B cell (primary cell): ENCODE measurements around the gene ZNF484. TPM values are rescaled to one million over a fixed set of nuclear protein-coding genes. Genes with fewer than 3 reads are reported as not detected.

ENCODE experiments used
- ATAC-seq: fragments of 200-7000 bp; cut with Tn5 transposase; one replicate; pipeline ENCODE4 v1.10.0; 2021; ENCODE audit warnings: low read depth, mild to moderate bottlenecking, moderate number of reproducible peaks, moderate library complexity
- CTCF ChIA-PET: fragments of 350-600 bp; sonication (Branson Sonifier 250); formaldehyde crosslinking; loops from one replicate; lab custom pipeline; 2021; ENCODE audit warnings: antibody characterized with exemption, inconsistent platforms; lab: Charles Lee
- POLR2A ChIA-PET: fragments of 350-600 bp; sonication (Branson Sonifier 250); formaldehyde crosslinking; loops from one replicate; lab custom pipeline; 2021; ENCODE audit warnings: antibody characterized with exemption; lab: Charles Lee
- DNase-seq: peaks from one replicate; pipeline ENCODE4 v3.0.0; 2013
- H2AFZ ChIP-seq: 2 replicates; pipeline ENCODE4 v1.6.1; 2012; ENCODE audit warnings: mild to moderate bottlenecking, low read depth, low read length; ENCODE audit not compliant: insufficient read depth, poor library complexity, severe bottlenecking
- H3K27ac ChIP-seq, 2 donors: 1 replicate in 1 of 2; 2 replicates in 1 of 2; pipeline ENCODE4 v1.5.1; 2012 to 2013; ENCODE audit warnings: low read length in 2 of 2, mild to moderate bottlenecking in 2 of 2, moderate library complexity in 1 of 2
- H3K27me3 ChIP-seq, 4 experiments: fragments of 200-600 bp in 1 of 4; sonication (generic) in 1 of 4; replicated peaks in 1 of 4; 1 replicate in 2 of 4; 2 replicates in 2 of 4; pipeline versions ENCODE4 v1.6.1 to v1.7.0; 2013 to 2016; ENCODE audit warnings: low read length in 3 of 4, mild to moderate bottlenecking in 2 of 4, mixed read lengths in 1 of 4, moderate library complexity in 1 of 4; ENCODE audit not compliant: insufficient read depth in 4 of 4, control insufficient read depth in 3 of 4; ENCODE audit errors: control extremely low read depth in 1 of 4
- H3K36me3 ChIP-seq, 2 experiments: replicated peaks in 1 of 2; 1 replicate in 1 of 2; 2 replicates in 1 of 2; pipeline versions ENCODE4 v1.6.1 to v1.7.1; 2013; ENCODE audit warnings: low read length in 1 of 2; ENCODE audit not compliant: insufficient read depth in 2 of 2, control insufficient read depth in 1 of 2; ENCODE audit errors: control extremely low read depth in 1 of 2, extremely low read depth in 1 of 2
- H3K4me1 ChIP-seq, 2 donors: fragments of 200-600 bp in 1 of 2; sonication (generic) in 1 of 2; 1 replicate in 1 of 2; 2 replicates in 1 of 2; pipeline versions ENCODE4 v1.5.1 to v1.6.1; 2013 to 2017; ENCODE audit warnings: low read length in 2 of 2; ENCODE audit not compliant: control insufficient read depth in 2 of 2, insufficient read depth in 2 of 2
- H3K4me2 ChIP-seq: replicated peaks from 2 replicates; pipeline ENCODE3; 2012; ENCODE audit warnings: mild to moderate bottlenecking, low read depth, low read length; ENCODE audit not compliant: poor library complexity, severe bottlenecking
- H3K4me3 ChIP-seq, 5 experiments: fragments of 200-600 bp in 1 of 5; sonication (generic) in 1 of 5; 1 replicate in 3 of 5; 2 replicates in 2 of 5; pipeline versions ENCODE4 v1.5.1 to v1.7.0; 2011 to 2016; ENCODE audit warnings: low read length in 4 of 5, mild to moderate bottlenecking in 4 of 5, low read depth in 2 of 5, control low read depth in 1 of 5, moderate library complexity in 1 of 5; ENCODE audit not compliant: insufficient read depth in 1 of 5; ENCODE audit errors: control extremely low read depth in 1 of 5, extremely low read depth in 1 of 5
- H3K79me2 ChIP-seq: fragments of 200-600 bp; sonication (generic); one replicate; pipeline ENCODE4 v1.6.0; 2016; ENCODE audit warnings: low read length; ENCODE audit not compliant: control insufficient read depth, insufficient read depth
- H3K9ac ChIP-seq: fragments of 200-600 bp; sonication (generic); 2 replicates; pipeline ENCODE4 v1.6.1; 2017; ENCODE audit warnings: mild to moderate bottlenecking, low read length, moderate library complexity
- H3K9me3 ChIP-seq, 3 donors: one replicate each; pipeline versions ENCODE4 v1.6.1 to v1.7.1; 2013; ENCODE audit warnings: low read length in 2 of 3; ENCODE audit not compliant: control insufficient read depth in 2 of 3, insufficient read depth in 1 of 3; ENCODE audit errors: control extremely low read depth in 1 of 3
- H4K20me1 ChIP-seq: 2 replicates; pipeline ENCODE4 v1.6.0; 2012; ENCODE audit warnings: mild to moderate bottlenecking, low read length; ENCODE audit not compliant: insufficient read depth, control insufficient read depth, poor library complexity, severe bottlenecking
- H3K27ac Mint-ChIP-seq: one replicate; pipeline ENCODE4 v1.8.0; 2021; ENCODE audit warnings: mixed read lengths
- H3K27me3 Mint-ChIP-seq: one replicate; pipeline ENCODE4 v1.8.0; 2021; ENCODE audit warnings: mixed read lengths
- H3K4me1 Mint-ChIP-seq: one replicate; pipeline ENCODE4 v1.8.0; 2021; ENCODE audit warnings: mixed read lengths
- H3K4me3 Mint-ChIP-seq: one replicate; pipeline ENCODE4 v1.8.0; 2021; ENCODE audit warnings: mixed read lengths
- H3K9me3 Mint-ChIP-seq: one replicate; pipeline ENCODE4 v1.8.0; 2022; ENCODE audit warnings: mixed read lengths; ENCODE audit not compliant: insufficient read depth
- EZH2 ChIP-seq: IDR thresholded peaks from 2 replicates; pipeline ENCODE4 v1.6.1; 2012; ENCODE audit warnings: borderline replicate concordance, low read depth, mild to moderate bottlenecking, moderate library complexity, low read length; ENCODE audit not compliant: insufficient read depth, poor library complexity, severe bottlenecking
- WGBS: methylation state at CpG from one replicate; pipeline ENCODE4 v1.1.5; 2013; ENCODE audit warnings: missing lambda C conversion rate; ENCODE audit not compliant: insufficient coverage; 5-methylcytosine and 5-hydroxymethylcytosine counted together
- intact Hi-C: fragments of 100-400 bp; cut with micrococcal nuclease; formaldehyde crosslinking; loops from one replicate; pipeline ENCODE4 v1.10.0; 2022
- polyA plus RNA-seq: library from polyadenylated mRNA; depleted of rRNA; stranded (reverse); fragments of >200 nt; gene quantifications from 2 replicates; pipeline ENCODE4 v1.2.3, GENCODE V29; 2012
- total RNA-seq, 2 donors: library from RNA; stranded (reverse); fragments of 120-200 nt in 1 of 2; gene quantifications; 1 replicate in 1 of 2; 2 replicates in 1 of 2; pipeline versions ENCODE4 v1.2.3 to v1.2.4, GENCODE V29; 2013 to 2022
- TF ChIP-seq, protein P1 (sequence below): fragments of 200-600 bp; IDR thresholded peaks from one replicate; pipeline ENCODE4 v1.8.0; 2022; ENCODE audit warnings: antibody characterized with exemption, mild to moderate bottlenecking

Gene ZNF484
- total and polyA plus RNA-seq, 2 donors (not counting 1 experiment from before 2014, with no cell fraction given), result 2.2 to 22.7 TPM

DNA sequence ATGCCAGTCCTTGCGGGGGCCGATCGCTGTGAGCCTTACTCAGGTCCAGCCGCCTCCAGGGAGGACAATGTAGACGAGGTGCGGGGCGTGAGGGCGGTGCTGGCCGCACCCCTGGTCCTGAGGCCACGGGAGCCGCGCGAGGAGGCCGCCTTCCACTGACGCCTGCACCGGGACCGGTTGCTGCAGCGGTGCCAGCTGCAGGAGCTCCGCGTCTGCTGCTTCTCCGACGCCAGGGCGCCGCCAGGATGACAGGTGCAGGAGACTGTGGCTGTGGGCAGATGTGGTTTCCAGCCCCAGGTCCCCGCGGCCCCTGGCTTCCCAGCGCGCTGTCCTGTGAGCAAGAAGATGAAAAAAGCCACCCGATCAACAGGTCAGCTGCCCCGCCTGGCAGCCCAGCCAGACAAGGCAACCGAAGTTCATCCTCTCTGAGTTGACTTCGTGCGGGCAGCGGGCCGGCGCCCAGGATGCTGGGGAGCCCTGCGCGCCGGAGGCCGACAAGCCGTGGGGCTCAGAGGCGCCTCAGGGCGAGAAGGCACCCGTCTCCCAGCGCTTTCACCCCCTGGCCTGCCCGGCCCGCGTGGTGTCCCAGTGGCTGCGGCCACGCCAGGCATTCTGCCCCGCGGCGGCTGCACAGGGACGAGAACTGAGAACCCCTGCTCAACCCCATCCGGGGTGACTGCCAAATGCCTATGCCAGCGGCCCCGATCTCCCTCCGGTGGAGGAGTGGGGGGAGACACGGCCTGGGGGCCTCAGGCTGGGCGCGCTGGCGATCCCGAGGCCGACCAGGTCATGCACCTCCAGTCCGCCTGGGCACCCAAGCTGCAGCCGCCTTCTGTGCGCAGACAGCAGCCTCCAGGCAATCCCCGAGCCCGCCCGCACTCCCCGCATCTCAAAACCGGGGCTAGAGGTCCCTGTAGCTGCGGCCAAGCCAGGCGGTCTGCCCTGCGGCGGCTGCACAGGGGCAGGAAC, 69.8 kb downstream of the ZNF484 start:
- intact Hi-C loops, result no loop called here
- POLR2A ChIA-PET, result no interaction called here
- peaks cover 0 to 17% (median 0%) of the 10 kb centered on the region in 3 donors for H3K9me3 ChIP-seq
- CTCF ChIA-PET, result interaction anchor here (0.9 to 2.6 kb wide), 5 partner anchors 17 to 90 kb away, joined by 3 to 12 read pairs (median 6); no protein-coding TSS in a partner anchor
- peaks cover 32 to 36% of the 10 kb centered on the region in 2 donors for H3K4me1 ChIP-seq
- peak overlapping the region; percentile 91 for H3K4me3 Mint-ChIP-seq
- peaks cover 25% of the 10 kb centered on the region for H3K4me1 Mint-ChIP-seq
- TF ChIP-seq EZH2, result no peak
- TF ChIP-seq, protein P1, sequence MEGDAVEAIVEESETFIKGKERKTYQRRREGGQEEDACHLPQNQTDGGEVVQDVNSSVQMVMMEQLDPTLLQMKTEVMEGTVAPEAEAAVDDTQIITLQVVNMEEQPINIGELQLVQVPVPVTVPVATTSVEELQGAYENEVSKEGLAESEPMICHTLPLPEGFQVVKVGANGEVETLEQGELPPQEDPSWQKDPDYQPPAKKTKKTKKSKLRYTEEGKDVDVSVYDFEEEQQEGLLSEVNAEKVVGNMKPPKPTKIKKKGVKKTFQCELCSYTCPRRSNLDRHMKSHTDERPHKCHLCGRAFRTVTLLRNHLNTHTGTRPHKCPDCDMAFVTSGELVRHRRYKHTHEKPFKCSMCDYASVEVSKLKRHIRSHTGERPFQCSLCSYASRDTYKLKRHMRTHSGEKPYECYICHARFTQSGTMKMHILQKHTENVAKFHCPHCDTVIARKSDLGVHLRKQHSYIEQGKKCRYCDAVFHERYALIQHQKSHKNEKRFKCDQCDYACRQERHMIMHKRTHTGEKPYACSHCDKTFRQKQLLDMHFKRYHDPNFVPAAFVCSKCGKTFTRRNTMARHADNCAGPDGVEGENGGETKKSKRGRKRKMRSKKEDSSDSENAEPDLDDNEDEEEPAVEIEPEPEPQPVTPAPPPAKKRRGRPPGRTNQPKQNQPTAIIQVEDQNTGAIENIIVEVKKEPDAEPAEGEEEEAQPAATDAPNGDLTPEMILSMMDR, result no peak
- WGBS, result 5% methylated on average over 76 of the region's 76 CpGs
- peaks cover 0 to 66% (median 55%) of the 10 kb centered on the region in 4 experiments for H3K27me3 ChIP-seq
- H3K79me2 ChIP-seq, result no peaks in the 10 kb centered on the region
- DNase-seq, result peak; percentile 67
- H3K4me2 ChIP-seq, result peak overlapping the region; percentile 85
- peaks cover 6% of the 10 kb centered on the region for H4K20me1 ChIP-seq
- H3K4me3 ChIP-seq, result peak overlapping the region in 4 of 5 experiments; percentile 39 to 74 (median 56)
- H3K27ac ChIP-seq, result no peak overlapping the region
- peak overlapping the region; percentile 62 for H3K9ac ChIP-seq
- H3K9me3 Mint-ChIP-seq, result no peaks in the 10 kb centered on the region
- ATAC-seq, result peak; percentile 19
- peaks cover 39% of the 10 kb centered on the region for H3K27me3 Mint-ChIP-seq
- no peak overlapping the region for H3K27ac Mint-ChIP-seq
- no peaks in the 10 kb centered on the region for H3K36me3 ChIP-seq
- H2AFZ ChIP-seq, result peak overlapping the region; percentile 76
